ENCODE data around the gene SLFN14.
"Not testable (repeated sequence)": the region's sequence is repeated elsewhere in the genome, so short reads cannot be mapped to it uniquely, and the experiment has no call there.

Gene SLFN14

GRCh38 chr17:35559495-35560210 lies 966 bp downstream of the SLFN14 start:
- DNase-seq: no peak

GRCh38 chr17:35557353-35557752 lies 3.3 kb downstream of the SLFN14 start:
- no peak for DNase-seq

- no peak for DNase-seq
These were observed 4.9 kb downstream of the SLFN14 start for GRCh38 chr17:35555691-35556090.

- DNase-seq: no peak
These were observed 6.0 kb downstream of the SLFN14 start for GRCh38 chr17:35554668-35555067.

GRCh38 chr17:35553310-35553709 lies 7.3 kb downstream of the SLFN14 start:
- no peak for DNase-seq

GRCh38 chr17:35548978-35549377 lies 11.6 kb downstream of the SLFN14 start:
- DNase-seq: no peak

- DNase-seq: peak in 7 of 58 donors; percentile 2 to 18 (median 6)
These were observed 12.3 kb downstream of the SLFN14 start for GRCh38 chr17:35548208-35548810.

- no peak for DNase-seq
These were observed 14.1 kb downstream of the SLFN14 start for GRCh38 chr17:35546487-35546886.

- DNase-seq: no peak
These were observed 15.5 kb downstream of the SLFN14 start for GRCh38 chr17:35545150-35545549.

- no peak for DNase-seq
These were observed 16.8 kb downstream of the SLFN14 start for GRCh38 chr17:35543856-35544255.

- no peak for DNase-seq
These were observed 17.6 kb downstream of the SLFN14 start for GRCh38 chr17:35542990-35543389.

- DNase-seq: no peak
These were observed 19.2 kb downstream of the SLFN14 start for GRCh38 chr17:35541434-35541833.

GRCh38 chr17:35540589-35541404 lies 19.8 kb downstream of the SLFN14 start:
- peak in 7 of 58 donors; percentile 3 to 37 (median 10) for DNase-seq

GRCh38 chr17:35539659-35540026 lies 21.0 kb downstream of the SLFN14 start:
- no peak for DNase-seq

GRCh38 chr17:35537601-35538141 lies 22.9 kb downstream of the SLFN14 start, which contains the start of gene SLFN12L:
SLFN12L (minus strand) TSS chr17:35537678; CDS start chr17:35522364, 15,314 bp downstream.
- DNase-seq: no peak

- no peak for DNase-seq
These were observed 23.9 kb downstream of the SLFN14 start for GRCh38 chr17:35536664-35537171.

- DNase-seq: not testable (repeated sequence)
These were observed 25.2 kb downstream of the SLFN14 start for GRCh38 chr17:35535406-35535805.

- DNase-seq: no peak
These were observed 26.0 kb downstream of the SLFN14 start for GRCh38 chr17:35534576-35535093.

- DNase-seq: no peak
These were observed 29.5 kb downstream of the SLFN14 start for GRCh38 chr17:35531160-35531559.

GRCh38 chr17:35529866-35530265 lies 30.8 kb downstream of the SLFN14 start:
- no peak for DNase-seq

- not testable (repeated sequence) for DNase-seq
These were observed 31.3 kb downstream of the SLFN14 start for GRCh38 chr17:35529326-35529725.
